ENCODE data around the gene EPSTI1.

The EPSTI1 gene

GRCh38 chr13:42836930-42837690 lies 154.9 kb downstream of the EPSTI1 start:
- DNase-seq: no peak
